Esophagus muscularis mucosa (tissue), 4 donors: ENCODE results near the gene SLC1A4. TPM values are rescaled to one million over a fixed set of nuclear protein-coding genes. Genes with fewer than 3 reads are reported as not detected.

Experiments used
- DNase-seq: peaks from one replicate; pipeline ENCODE4 v3.0.0-alpha.2; 2017; ENCODE audit errors: extremely low spot score
- H3K27ac ChIP-seq, 4 donors: fragments of 200-600 bp; sonication (generic); replicated peaks in 1 of 4; 1 replicate in 3 of 4; 2 replicates in 1 of 4; pipeline ENCODE4 v1.5.1; 2016 to 2019; ENCODE audit warnings: mild to moderate bottlenecking in 1 of 4
- H3K27me3 ChIP-seq, 4 donors: fragments of 200-600 bp; sonication (generic); one replicate each; pipeline versions ENCODE4 v1.5.1 to v1.6.0; 2016 to 2019
- H3K36me3 ChIP-seq, 4 donors: fragments of 200-600 bp; sonication (generic); one replicate each; pipeline ENCODE4 v1.5.1; 2016 to 2019
- H3K4me1 ChIP-seq, 4 donors: fragments of 200-600 bp; sonication (generic); one replicate each; pipeline ENCODE4 v1.5.1; 2016 to 2019
- H3K4me3 ChIP-seq, 4 donors: fragments of 200-600 bp; sonication (generic); 1 replicate in 2 of 4; 2 replicates in 2 of 4; pipeline ENCODE4 v1.5.1; 2016 to 2019; ENCODE audit warnings: mild to moderate bottlenecking in 4 of 4, moderate library complexity in 1 of 4
- H3K9me3 ChIP-seq, 4 donors: fragments of 200-600 bp; sonication (generic); 1 replicate in 3 of 4; 2 replicates in 1 of 4; pipeline ENCODE4 v1.5.1; 2016 to 2019
- EP300 ChIP-seq: sonication (generic); formaldehyde crosslinking; IDR thresholded peaks from one replicate; pipeline ENCODE4 v1.6.1; 2017; ENCODE audit warnings: antibody characterized with exemption
- POLR2A ChIP-seq: fragments of 450-650 bp; IDR thresholded peaks from one replicate; pipeline ENCODE4 v1.6.1; 2017; ENCODE audit warnings: antibody characterized with exemption, moderate library complexity, mild to moderate bottlenecking, low read depth
- POLR2AphosphoS5 ChIP-seq, 2 donors: sonication (generic); formaldehyde crosslinking; IDR thresholded peaks; one replicate each; pipeline ENCODE4 v1.6.1; 2017; ENCODE audit warnings: antibody characterized with exemption in 2 of 2
- WGBS: methylation state at CpG from one replicate; pipeline ENCODE4 v1.1.5; 2018; 5-methylcytosine and 5-hydroxymethylcytosine counted together
- intact Hi-C: fragments of 100-400 bp; cut with DNase I; formaldehyde crosslinking; loops from one replicate; pipeline ENCODE4 v1.15.1; 2023
- total RNA-seq, 4 donors: library from RNA; depleted of rRNA; stranded (reverse); fragments of >200 nt; gene quantifications; one replicate each; pipeline versions ENCODE4 v1.1.0 to v1.2.1, GENCODE V29; 2016
- TF ChIP-seq, protein P1 (sequence below), 3 experiments: fragments of 200-600 bp in 2 of 3; fragments of 450-650 bp in 1 of 3; sonication (generic) in 2 of 3; IDR thresholded peaks; one replicate each; pipeline ENCODE4 v1.5.1; 2017 to 2019; ENCODE audit warnings: antibody characterized with exemption in 3 of 3, mild to moderate bottlenecking in 2 of 3, moderate library complexity in 1 of 3

SLC1A4 gene
- total RNA-seq, 4 donors from 2014 or later, result 10.4 to 15.1 (median 10.8) TPM

DNA sequence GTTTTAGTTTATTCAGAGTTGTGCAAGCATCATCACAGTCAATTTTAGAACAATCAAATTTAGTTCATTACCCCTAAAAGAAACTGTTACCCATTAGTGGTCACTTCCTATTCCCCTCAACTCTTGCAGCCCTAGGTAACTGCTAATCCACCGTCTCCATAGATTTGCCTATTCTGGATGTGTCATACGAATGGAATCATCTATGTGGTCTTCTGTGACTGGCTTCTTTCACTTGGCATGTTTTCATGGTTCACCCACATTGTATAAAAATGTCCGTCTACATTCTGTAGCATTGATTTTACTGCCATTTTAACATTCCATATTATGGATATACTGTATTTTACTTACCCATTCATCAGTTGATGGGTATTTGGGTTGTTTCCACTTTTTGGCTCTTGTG lies 61.7 kb downstream of the SLC1A4 start:
- Histone ChIP-seq H3K9me3 (no peaks in the 10 kb centered on the region), H3K36me3 (no peaks in the 10 kb centered on the region), H3K4me1 (peaks cover 6 to 10% (median 9%) of the 10 kb centered on the region in 4 donors), H3K4me3 (no peak overlapping the region), H3K27ac (no peak overlapping the region), H3K27me3 (no peaks in the 10 kb centered on the region)
- DNase-seq, result no peak
- WGBS, result 91% methylated on average over 3 of the region's 3 CpGs
- intact Hi-C loops, result no loop called here
- no peak for TF ChIP-seq POLR2AphosphoS5 (IDR thresholded peaks at IDR 0.05)
- TF ChIP-seq EP300, result no peak
- TF ChIP-seq POLR2A, result no peak
- TF ChIP-seq, protein P1, sequence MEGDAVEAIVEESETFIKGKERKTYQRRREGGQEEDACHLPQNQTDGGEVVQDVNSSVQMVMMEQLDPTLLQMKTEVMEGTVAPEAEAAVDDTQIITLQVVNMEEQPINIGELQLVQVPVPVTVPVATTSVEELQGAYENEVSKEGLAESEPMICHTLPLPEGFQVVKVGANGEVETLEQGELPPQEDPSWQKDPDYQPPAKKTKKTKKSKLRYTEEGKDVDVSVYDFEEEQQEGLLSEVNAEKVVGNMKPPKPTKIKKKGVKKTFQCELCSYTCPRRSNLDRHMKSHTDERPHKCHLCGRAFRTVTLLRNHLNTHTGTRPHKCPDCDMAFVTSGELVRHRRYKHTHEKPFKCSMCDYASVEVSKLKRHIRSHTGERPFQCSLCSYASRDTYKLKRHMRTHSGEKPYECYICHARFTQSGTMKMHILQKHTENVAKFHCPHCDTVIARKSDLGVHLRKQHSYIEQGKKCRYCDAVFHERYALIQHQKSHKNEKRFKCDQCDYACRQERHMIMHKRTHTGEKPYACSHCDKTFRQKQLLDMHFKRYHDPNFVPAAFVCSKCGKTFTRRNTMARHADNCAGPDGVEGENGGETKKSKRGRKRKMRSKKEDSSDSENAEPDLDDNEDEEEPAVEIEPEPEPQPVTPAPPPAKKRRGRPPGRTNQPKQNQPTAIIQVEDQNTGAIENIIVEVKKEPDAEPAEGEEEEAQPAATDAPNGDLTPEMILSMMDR (IDR thresholded peaks at IDR 0.05), result no peak

DNA sequence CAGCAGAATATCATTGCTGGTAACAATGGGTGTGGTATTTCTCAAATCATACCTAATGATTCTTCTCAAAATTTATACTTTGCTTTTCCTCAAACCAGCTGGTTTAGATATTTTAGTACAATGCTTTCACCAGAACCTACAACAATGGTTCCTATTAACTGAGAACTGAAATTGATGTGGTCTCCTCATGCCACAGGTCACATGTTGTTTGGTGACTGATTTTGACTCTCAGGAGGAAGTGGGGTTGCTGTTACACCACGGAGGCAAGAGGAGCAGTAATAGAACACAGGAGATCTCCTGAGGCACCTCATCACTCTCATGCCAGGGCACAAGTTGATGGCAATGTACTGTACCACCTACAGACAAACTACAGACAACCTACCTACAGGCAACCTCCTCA lies 64.0 kb downstream of the SLC1A4 start:
- TF ChIP-seq POLR2A (no peak), POLR2AphosphoS5 (IDR thresholded peaks at IDR 0.05) (no peak), EP300 (no peak)
- TF ChIP-seq, protein P1 (IDR thresholded peaks at IDR 0.05), result no peak
- intact Hi-C loops, result no loop called here
- Histone ChIP-seq H3K4me3 (no peak overlapping the region), H3K36me3 (no peaks in the 10 kb centered on the region), H3K9me3 (no peaks in the 10 kb centered on the region), H3K4me1 (peaks cover 17 to 23% (median 21%) of the 10 kb centered on the region in 4 donors), H3K27me3 (no peaks in the 10 kb centered on the region), H3K27ac (no peak overlapping the region)
- 55% methylated on average over 1 of the region's 1 CpG for WGBS
- DNase-seq, result no peak

DNA sequence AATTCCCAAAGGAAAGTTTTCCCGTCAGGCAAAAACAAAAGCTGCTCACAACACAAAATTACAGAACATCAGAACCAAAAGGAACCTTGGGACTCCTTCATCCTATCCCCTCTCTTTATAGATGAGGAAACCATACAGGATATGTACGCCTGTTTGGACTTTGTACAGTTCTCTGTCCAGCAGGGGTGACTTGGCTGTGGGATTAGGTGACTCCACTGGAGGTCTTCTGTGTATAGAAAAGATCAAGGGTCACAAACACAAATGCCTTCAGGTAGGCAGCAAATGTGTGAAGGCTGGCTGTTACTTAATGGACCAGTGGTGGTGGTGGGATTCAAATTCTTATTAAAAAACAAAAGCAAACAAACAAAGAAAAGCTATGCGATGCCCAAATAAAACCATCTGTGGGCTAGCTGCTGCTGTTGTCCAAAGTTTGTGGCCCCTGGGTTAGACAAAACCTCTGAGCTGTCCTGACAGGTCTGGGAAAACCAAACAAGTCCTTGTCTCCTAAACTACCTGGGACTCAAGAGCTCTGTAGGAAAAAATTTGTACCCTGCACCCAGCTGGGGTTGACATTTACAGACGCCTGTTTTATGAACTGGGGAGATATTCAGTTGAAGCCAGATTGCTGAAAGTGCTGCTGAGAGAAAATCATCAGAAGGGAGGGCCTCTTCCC lies 65.7 kb downstream of the SLC1A4 start:
- H3K36me3 ChIP-seq, result no peaks in the 10 kb centered on the region
- no peaks in the 10 kb centered on the region for H3K9me3 ChIP-seq
- peak overlapping the region in 1 of 4 donors; percentile 94 for H3K27ac ChIP-seq
- intact Hi-C loops, result loop anchor here (5.0 kb wide), 1 partner anchor 77 kb away; the partner anchor contains the start of gene RAB1A
- no peak for DNase-seq
- H3K4me1 ChIP-seq, result peaks cover 34 to 39% (median 37%) of the 10 kb centered on the region in 4 donors
- H3K4me3 ChIP-seq, result peak overlapping the region in 3 of 4 donors; percentile 83 to 94 (median 84)
- no peaks in the 10 kb centered on the region for H3K27me3 ChIP-seq
- 83% methylated on average over 4 of the region's 4 CpGs for WGBS
- no peak for TF ChIP-seq EP300
- no peak for TF ChIP-seq POLR2A
- TF ChIP-seq, protein P1 (IDR thresholded peaks at IDR 0.05), result no peak
- TF ChIP-seq POLR2AphosphoS5 (IDR thresholded peaks at IDR 0.05), result no peak

DNA sequence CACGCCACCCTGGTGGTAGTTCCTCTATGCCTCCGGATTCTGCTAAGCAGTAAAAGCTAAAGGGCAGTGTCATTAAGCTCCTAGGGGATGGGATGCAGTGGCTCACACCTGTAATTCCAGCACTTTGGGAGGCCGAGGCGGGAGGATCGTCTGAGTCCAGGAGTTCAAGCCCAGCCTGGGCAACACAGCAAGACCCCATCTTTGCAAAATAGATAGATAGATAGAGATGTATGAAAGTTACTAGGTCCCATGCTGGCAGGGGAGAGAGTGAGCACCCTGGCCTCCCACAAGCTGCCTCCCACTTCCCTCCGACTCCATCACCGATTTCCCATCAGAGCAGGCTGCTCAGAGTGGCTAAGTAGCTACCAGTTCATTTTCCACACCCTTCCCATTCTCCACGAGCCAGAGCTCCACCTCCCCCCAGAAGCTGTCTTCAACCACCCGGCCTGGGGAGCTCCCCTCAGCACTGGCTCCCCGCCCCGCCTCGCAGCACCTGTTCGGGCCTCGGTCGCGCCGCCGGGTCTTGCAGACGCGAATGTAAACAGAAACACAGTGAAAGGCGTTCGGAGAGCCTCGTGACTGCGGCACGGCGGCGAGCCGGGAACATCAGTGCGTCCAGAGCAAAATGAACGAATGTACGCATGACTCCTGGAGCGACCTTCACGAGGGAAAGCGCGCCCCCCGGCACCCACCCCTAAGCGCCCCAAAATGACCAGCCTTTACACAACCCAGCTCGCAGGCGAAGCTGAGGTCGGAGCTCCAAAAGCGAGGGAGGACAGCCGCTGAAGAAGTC lies 66.4 kb downstream of the SLC1A4 start:
- TF ChIP-seq POLR2A (no peak), POLR2AphosphoS5 (IDR thresholded peaks at IDR 0.05) (no peak), EP300 (no peak)
- H3K27me3 ChIP-seq, result no peaks in the 10 kb centered on the region
- WGBS, result 36% methylated on average over 12 of the region's 42 CpGs
- H3K4me3 ChIP-seq, result peak overlapping the region; percentile 83 to 94 (median 88)
- H3K36me3 ChIP-seq, result no peaks in the 10 kb centered on the region
- no peaks in the 10 kb centered on the region for H3K9me3 ChIP-seq
- H3K27ac ChIP-seq, result peak overlapping the region; percentile 85 to 97 (median 93)
- DNase-seq, result no peak
- H3K4me1 ChIP-seq, result peaks cover 41 to 46% (median 44%) of the 10 kb centered on the region in 4 donors
- intact Hi-C loops, result loop anchor here (5.0 kb wide), 1 partner anchor 77 kb away; the partner anchor contains the start of gene RAB1A
